OCI-LY1 (cell line): ENCODE measurements around the gene KCNB1.

Experiments
- H2AFZ ChIP-seq: fragments of 200-600 bp; sonication (generic), shearing (Covaris generic); 2 replicates; pipeline ENCODE4 v1.6.0; 2014; ENCODE audit warnings: antibody characterized with exemption, mild to moderate bottlenecking, low read length
- H3F3A ChIP-seq: fragments of 200-600 bp; sonication (generic), shearing (Covaris generic); 2 replicates; pipeline ENCODE4 v1.6.0; 2014; ENCODE audit warnings: mild to moderate bottlenecking, antibody characterized with exemption, low read length, moderate library complexity; ENCODE audit not compliant: insufficient read depth
- H3K27ac ChIP-seq: fragments of 200-600 bp; sonication (generic); 2 replicates; pipeline ENCODE4 v1.5.1; 2014; ENCODE audit warnings: low read length, mixed run types, mild to moderate bottlenecking, low read depth; ENCODE audit not compliant: poor library complexity, severe bottlenecking
- H3K27me3 ChIP-seq: fragments of 200-600 bp; sonication (generic); 2 replicates; pipeline ENCODE4 v1.6.0; 2014; ENCODE audit warnings: antibody characterized with exemption, mild to moderate bottlenecking, low read length, moderate library complexity; ENCODE audit not compliant: insufficient read depth
- H3K36me3 ChIP-seq: fragments of 200-600 bp; sonication (generic); 2 replicates; pipeline ENCODE4 v1.6.1; 2014; ENCODE audit warnings: mild to moderate bottlenecking, antibody characterized with exemption, low read length, moderate library complexity, mixed read lengths; ENCODE audit not compliant: insufficient read depth
- H3K4me1 ChIP-seq: fragments of 200-600 bp; sonication (generic); 2 replicates; pipeline ENCODE4 v1.5.1; 2014; ENCODE audit warnings: mild to moderate bottlenecking, low read length, moderate library complexity; ENCODE audit not compliant: insufficient read depth, severe bottlenecking
- H3K4me2 ChIP-seq: fragments of 200-600 bp; sonication (generic), shearing (Covaris generic); 2 replicates; pipeline ENCODE4 v1.6.1; 2014; ENCODE audit warnings: low read length
- H3K4me3 ChIP-seq: fragments of 200-600 bp; sonication (generic); 2 replicates; pipeline ENCODE4 v1.5.1; 2014; ENCODE audit warnings: low read length, low read depth, mild to moderate bottlenecking, mixed read lengths; ENCODE audit not compliant: poor library complexity, severe bottlenecking
- H3K79me2 ChIP-seq: fragments of 200-600 bp; shearing (Covaris generic); 2 replicates; pipeline ENCODE4 v1.6.1; 2016; ENCODE audit warnings: mixed run types, low read length, mixed read lengths; ENCODE audit not compliant: insufficient read depth
- H3K9ac ChIP-seq: fragments of 200-600 bp; sonication (generic), shearing (Covaris generic); 2 replicates; pipeline ENCODE4 v1.6.1; 2014; ENCODE audit warnings: mild to moderate bottlenecking, low read length, mixed read lengths
- H3K9me2 ChIP-seq: fragments of 200-600 bp; sonication (generic), shearing (Covaris generic); 2 replicates; pipeline ENCODE4 v1.6.1; 2014; ENCODE audit warnings: low read depth, mild to moderate bottlenecking, low read length, mixed read lengths
- H3K9me3 ChIP-seq: fragments of 200-600 bp; shearing (Covaris generic); 2 replicates; pipeline ENCODE4 v1.6.1; 2014; ENCODE audit warnings: low read length, mixed read lengths
- H4K20me1 ChIP-seq: fragments of 200-600 bp; sonication (generic), shearing (Covaris generic); 2 replicates; pipeline ENCODE4 v1.6.0; 2016; ENCODE audit warnings: mild to moderate bottlenecking, low read length; ENCODE audit not compliant: insufficient read depth
- CTCF ChIP-seq: fragments of 200-600 bp; sonication (generic), shearing (Covaris generic); IDR thresholded peaks from 2 replicates; pipeline ENCODE4 v1.5.1; 2017; ENCODE audit warnings: mild to moderate bottlenecking, antibody characterized with exemption, low read length, moderate library complexity, mixed read lengths
- EZH2 ChIP-seq: fragments of 200-600 bp; sonication (generic), shearing (Covaris generic); IDR thresholded peaks from 2 replicates; pipeline ENCODE4 v1.8.0; 2017; ENCODE audit warnings: borderline replicate concordance, mixed run types, mild to moderate bottlenecking, antibody characterized with exemption, low read length, moderate library complexity, mixed read lengths

Gene KCNB1

GRCh38 chr20:49420292-49420691, 62.2 kb downstream of the KCNB1 start:
- H3K36me3 ChIP-seq = no peaks in the 10 kb centered on the region
- no peaks in the 10 kb centered on the region for H3K9me2 ChIP-seq
- H4K20me1 ChIP-seq = no peaks in the 10 kb centered on the region
- TF ChIP-seq CTCF = no peak
- TF ChIP-seq EZH2 = no peak
- H3K9ac ChIP-seq = no peak overlapping the region
- H2AFZ ChIP-seq = no peak overlapping the region
- H3K4me2 ChIP-seq = no peak overlapping the region
- H3K4me3 ChIP-seq = no peak overlapping the region
- H3K27me3 ChIP-seq = no peaks in the 10 kb centered on the region
- no peaks in the 10 kb centered on the region for H3F3A ChIP-seq
- no peaks in the 10 kb centered on the region for H3K4me1 ChIP-seq
- H3K79me2 ChIP-seq = no peaks in the 10 kb centered on the region
- H3K27ac ChIP-seq = no peak overlapping the region
- H3K9me3 ChIP-seq = no peaks in the 10 kb centered on the region

- Histone ChIP-seq H3K9me2 (no peaks in the 10 kb centered on the region), H2AFZ (no peak overlapping the region), H3F3A (no peaks in the 10 kb centered on the region), H3K9me3 (no peaks in the 10 kb centered on the region), H3K79me2 (no peaks in the 10 kb centered on the region), H3K9ac (no peak overlapping the region), H4K20me1 (no peaks in the 10 kb centered on the region), H3K4me2 (no peak overlapping the region), H3K27me3 (no peaks in the 10 kb centered on the region), H3K27ac (no peak overlapping the region), H3K36me3 (no peaks in the 10 kb centered on the region), H3K4me1 (no peaks in the 10 kb centered on the region), H3K4me3 (no peak overlapping the region)
- TF ChIP-seq CTCF (no peak), EZH2 (no peak)
Observed at GRCh38 chr20:49419785-49420184, 62.7 kb downstream of the KCNB1 start.

- H3K27ac ChIP-seq = no peak overlapping the region
- H4K20me1 ChIP-seq = no peaks in the 10 kb centered on the region
- no peak for TF ChIP-seq CTCF
- no peak for TF ChIP-seq EZH2
- no peak overlapping the region for H3K4me2 ChIP-seq
- no peaks in the 10 kb centered on the region for H3K79me2 ChIP-seq
- H3K4me3 ChIP-seq = no peak overlapping the region
- no peaks in the 10 kb centered on the region for H3F3A ChIP-seq
- no peaks in the 10 kb centered on the region for H3K9me2 ChIP-seq
- no peak overlapping the region for H2AFZ ChIP-seq
- H3K27me3 ChIP-seq = no peaks in the 10 kb centered on the region
- H3K9me3 ChIP-seq = no peaks in the 10 kb centered on the region
- no peaks in the 10 kb centered on the region for H3K36me3 ChIP-seq
- no peaks in the 10 kb centered on the region for H3K4me1 ChIP-seq
- H3K9ac ChIP-seq = no peak overlapping the region
Observed at GRCh38 chr20:49418809-49419208, 63.7 kb downstream of the KCNB1 start.
